Stimulated activated CD4-positive, alpha-beta T cell treated with anti-CD3 and anti-CD28 coated beads, Interleukin-1b, Interleukin-23, amount 100 ng/mL, for 48 hours (primary cell): ENCODE data around the gene CAPN2.
A peak's percentile ranks its signal among the peaks of the same experiment; 100 is the strongest.
"Not testable (repeated sequence)": the region's sequence is repeated elsewhere in the genome, so short reads cannot be mapped to it uniquely, and the experiment has no call there.

ENCODE experiments used
- DNase-seq: peaks from one replicate; pipeline ENCODE4 v3.0.0-alpha.2; 2020

CAPN2 gene

DNA sequence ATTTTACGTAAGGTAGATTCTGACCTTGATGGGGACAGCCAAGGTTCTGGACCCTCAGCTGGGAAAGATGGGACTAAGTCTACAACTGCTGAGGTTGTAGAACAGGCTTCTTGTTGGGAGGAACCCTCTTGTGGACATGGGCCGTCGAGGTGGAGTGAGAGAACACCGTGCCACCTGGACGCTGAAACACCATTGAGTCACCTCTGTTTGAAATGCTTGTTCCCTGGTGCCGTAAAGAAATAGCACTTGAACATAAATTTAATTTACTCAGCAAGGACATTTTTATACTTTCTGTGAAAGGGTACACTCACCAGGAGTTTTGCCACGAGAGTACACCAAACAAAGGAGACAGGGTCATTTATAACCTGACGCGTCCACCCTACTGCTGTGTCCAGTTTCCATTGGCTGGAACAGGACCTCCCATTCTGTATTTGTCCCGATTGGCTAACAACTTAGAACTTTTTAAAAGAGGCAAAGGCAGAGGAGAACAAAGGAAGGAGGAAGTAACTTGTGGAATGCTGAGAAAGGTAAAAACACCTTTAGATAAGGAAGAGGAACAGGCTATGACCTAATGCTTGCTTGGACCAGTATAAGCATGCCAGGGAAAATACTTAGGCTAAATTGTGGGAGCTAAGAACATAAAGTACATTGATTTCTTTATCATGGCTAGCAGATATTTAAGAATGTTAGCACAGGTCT lies 27.8 kb downstream of the CAPN2 start:
- DNase-seq = not testable (repeated sequence)

- no peak for DNase-seq
Measured at GRCh38 chr1:223741861-223742260, 29.5 kb downstream of the CAPN2 start.

DNA sequence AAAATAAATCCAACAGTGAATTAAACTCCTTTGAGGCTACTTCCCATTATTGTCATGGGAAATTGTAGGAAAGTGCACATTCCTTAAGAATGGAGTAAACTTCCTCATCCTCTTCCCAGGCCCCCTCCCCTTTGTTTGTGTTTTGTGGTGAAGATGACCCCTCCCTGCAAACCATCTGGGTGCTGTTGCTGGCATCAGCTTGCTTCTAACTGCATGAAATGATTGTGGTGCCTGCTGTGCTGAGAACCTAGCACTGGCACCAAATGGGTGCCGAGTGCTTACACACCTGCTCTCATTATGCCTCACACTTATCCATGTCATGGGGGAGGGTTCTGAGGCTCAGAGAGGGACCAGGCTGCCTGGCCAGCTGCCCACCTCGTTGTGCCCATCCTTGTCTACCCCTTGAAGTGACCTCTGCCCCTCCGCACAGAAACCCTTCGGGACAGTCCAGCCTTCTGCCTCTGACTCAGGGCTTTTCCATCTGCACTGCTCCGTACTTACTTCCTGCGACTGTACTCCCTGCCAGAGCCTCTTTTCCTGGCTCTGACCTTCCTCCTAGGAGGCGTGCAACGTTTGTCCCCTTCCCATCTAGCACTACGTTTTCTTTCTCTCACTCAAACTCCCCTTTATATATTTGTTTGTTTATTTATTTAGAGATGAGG lies 30.6 kb downstream of the CAPN2 start:
- DNase-seq = no peak

DNA sequence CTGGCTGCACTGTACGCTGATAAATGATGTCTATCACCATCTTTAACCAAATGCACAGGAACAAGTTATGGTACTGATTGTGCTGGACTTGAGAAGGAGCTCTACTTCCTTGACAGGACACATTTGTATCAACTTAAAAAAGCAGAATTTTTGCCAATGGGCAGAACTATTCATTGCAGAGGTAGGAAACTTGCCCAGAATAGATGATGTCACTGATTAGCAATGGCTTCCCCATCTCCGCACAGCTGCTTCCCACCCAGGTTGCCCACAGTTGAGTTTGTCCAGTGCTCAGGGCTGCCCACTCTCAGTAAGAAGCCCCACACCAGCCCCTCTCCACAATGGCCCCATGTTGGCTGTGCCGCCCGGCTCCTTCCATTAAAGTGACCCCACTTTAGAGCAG lies 33.4 kb downstream of the CAPN2 start:
- no peak for DNase-seq

DNA sequence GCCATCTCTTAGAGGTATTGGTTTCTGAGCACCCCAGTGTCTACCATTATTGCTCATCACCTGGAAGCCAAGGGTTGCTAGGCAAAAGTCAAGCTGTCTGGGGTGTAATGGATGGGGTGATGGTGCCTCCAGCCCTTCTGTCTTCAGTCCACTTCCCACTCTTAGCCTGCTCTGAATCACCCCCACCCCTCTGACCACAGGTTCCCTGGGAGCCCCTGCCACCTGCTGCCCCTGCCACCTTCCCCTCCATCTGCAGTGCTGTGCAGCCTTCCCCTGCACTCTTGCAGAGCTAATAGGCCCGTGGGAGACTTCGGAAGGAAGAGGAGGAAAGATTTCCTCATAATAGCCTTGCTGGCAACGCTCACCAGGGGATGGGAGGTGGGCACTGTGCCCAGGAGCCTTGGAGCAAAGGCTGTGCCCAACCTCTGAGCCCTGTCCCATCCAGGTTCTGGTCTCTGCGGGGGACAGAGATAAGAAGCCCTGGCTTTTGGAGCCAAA lies 35.5 kb downstream of the CAPN2 start:
- DNase-seq = no peak

DNA sequence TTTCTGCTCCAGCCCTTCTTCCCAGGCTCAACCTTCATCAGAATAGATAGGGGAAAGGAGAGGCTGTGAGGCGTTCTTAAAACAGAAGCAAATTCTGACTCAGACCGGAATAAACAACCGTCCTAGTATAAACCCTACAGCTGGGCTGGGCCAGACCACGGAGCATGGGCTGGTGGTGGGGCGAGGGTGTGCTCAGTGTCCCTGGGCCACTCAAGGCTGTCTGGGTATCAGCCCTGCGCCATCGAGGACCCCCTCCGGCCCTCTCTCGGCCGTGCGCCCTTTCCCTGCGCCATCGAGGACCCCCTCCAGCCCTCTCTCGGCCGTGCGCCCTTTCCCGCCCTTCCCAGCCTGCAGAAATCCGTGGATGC lies 36.0 kb downstream of the CAPN2 start:
- DNase-seq = no peak

- peak; percentile 54 for DNase-seq
Measured at GRCh38 chr1:223748773-223749733, 36.7 kb downstream of the CAPN2 start.

- DNase-seq = no peak
Measured at GRCh38 chr1:223750730-223751570, 38.6 kb downstream of the CAPN2 start.

DNA sequence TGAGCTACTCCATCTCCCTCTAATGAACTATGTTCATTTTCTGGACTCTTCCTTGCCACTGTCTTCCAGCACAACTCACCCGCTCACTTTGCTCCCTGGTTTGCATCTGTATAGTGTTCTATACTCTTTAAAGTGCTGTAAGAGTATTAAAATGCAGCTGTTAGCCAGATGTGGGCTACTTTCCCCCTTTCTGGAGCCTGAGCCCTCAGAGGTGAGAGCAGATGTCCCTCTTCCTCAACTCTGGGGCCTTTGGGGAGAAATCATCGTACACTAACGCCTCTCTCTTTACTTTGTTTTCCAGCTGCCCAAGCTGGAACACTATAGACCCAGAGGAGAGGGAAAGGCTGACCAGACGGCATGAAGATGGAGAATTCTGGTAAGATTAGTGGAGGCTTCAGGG lies 39.4 kb downstream of the CAPN2 start:
- no peak for DNase-seq

GRCh38 chr1:223752721-223753515 lies 40.6 kb downstream of the CAPN2 start:
- DNase-seq = no peak

DNA sequence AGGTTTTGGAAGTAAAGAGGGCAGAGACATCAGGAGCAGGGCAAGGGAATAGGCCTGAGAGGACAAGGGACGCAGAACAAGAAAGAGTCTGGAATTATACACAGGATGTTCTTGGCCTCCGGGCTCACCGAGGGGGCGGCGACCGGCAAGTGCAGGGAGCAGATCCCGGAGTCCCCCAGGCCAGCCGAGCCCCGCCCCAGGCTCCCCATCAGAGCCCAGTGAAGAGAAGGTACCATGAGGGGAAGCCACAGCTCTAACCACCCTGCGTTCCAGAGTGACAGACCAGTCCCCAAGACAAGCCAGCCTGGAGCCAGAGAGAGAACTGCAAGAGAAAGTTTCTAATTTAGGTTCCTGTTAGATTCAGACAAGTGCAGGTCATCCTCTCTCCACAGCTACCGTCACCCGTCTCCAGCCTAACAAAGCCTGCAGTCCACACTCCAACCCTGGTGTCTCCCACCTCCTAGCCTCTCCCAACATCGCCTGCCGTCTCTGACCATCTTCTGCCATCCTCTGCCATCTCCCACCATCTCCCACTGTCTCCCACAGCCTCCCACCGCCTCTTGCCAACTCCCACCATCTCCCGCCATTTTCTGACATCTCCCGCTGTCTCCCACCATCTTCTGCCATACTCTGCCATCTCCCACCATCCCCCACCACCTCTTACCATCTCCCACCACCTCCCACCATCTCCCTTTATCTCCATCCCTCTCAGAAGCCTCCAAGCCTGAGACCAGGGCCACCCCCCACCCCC lies 42.5 kb downstream of the CAPN2 start:
- DNase-seq = no peak

DNA sequence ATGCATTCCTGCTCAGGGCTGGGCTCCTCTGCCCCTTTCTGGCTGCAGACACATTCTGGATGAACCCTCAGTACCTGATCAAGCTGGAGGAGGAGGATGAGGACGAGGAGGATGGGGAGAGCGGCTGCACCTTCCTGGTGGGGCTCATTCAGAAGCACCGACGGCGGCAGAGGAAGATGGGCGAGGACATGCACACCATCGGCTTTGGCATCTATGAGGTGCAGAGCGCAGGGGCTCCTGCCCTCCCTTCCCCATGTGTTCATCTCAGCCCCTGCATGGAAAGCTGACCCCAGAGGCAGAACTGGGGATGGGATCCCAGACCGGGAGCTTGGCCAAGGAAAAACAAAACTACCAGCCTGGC lies 43.1 kb downstream of the CAPN2 start:
- DNase-seq = no peak

DNA sequence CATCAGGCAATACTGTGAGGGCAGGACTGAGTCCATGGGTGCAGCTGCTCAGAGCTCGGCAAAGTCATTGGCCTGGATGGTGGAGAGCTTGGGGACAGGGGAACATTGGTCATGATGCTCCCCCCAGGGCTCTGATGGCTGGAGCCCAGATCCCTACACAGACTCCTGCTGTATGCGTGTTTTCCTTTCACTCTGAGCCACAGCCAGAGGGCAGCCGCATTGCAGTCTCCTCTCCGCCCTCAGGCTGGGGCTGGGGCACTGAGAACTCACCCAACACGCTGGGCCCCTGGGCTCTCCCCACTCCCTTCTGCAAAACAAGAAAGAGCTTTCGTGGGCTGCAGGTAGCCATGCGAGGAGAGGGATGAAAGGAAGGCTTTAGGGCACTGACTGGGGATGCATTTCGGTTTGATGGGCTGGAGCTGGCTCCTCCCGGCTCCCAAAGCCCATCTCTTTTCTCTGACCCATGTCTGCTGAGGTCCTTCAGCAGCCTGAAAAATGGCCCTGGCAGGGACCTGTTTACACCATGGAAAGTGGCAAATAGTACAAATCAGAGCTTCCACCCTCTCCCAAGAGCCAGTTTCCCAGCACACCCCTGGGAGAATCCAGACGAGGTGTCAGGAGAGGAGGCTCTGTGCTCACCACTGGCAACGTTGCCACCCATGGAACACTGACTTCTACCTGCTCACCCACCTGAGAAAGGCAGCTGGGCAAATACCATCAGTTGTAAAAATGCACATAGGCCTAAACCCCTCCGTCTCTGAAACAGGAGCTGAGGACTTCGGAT lies 43.8 kb downstream of the CAPN2 start:
- DNase-seq = no peak

- DNase-seq = no peak
Measured at GRCh38 chr1:223756806-223757700, 44.7 kb downstream of the CAPN2 start.

GRCh38 chr1:223758734-223759133 lies 46.4 kb downstream of the CAPN2 start:
- DNase-seq = no peak

DNA sequence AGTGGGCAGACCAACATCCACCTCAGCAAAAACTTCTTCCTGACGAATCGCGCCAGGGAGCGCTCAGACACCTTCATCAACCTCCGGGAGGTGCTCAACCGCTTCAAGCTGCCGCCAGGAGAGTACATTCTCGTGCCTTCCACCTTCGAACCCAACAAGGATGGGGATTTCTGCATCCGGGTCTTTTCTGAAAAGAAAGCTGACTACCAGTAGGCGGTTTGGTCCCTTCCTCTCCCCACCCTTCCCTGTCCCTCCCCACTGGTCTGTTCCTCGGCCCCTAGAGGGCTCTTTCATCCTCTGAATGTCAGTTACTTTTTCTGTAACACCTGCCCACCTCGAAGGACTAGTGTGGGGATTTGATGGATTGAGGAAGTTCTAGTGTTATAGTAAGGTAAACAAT lies 46.9 kb downstream of the CAPN2 start:
- no peak for DNase-seq

DNA sequence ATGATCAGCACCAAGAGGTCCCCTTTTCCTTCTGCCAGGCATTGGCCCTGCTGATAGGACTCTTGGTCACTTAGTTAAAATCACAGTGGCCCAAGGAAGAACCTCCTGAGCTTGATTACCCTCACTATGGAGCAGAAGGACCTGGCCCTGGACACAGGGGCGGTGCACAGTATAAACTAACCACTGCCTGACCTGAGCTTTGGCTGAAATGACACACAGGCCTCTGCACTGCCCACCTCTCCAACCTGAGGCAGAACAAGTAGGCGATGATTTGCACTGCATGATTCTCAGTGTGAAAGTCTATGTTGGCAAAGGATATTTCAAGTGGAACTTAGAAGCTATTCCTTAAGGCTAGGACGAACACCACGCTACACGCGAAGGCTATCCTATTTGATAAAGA lies 48.5 kb downstream of the CAPN2 start:
- no peak for DNase-seq

- no peak for DNase-seq
Measured at GRCh38 chr1:223761411-223761810, 49.1 kb downstream of the CAPN2 start.

DNA sequence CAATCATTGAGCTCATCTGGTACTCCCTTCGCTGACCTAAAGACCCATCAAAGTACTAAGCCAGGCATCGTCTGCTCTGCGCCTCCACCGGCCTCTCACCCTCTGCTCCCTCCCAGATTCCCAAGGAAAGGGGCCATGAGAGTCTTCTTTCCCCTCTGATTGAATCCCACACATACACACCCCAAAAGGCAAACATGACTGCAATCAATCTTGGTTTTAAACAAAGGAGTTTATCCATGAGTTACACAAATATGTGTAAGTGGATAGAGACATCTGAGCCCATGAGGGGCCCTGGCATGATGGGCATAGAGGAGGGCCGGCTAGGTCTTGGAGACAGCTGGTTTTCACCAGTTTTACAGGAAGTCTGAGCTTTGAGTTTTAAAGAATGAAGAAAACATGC lies 50.9 kb downstream of the CAPN2 start:
- DNase-seq = no peak
